GM23338 (cell line): Measurements from ENCODE around the gene SLC38A9. TPM values are rescaled to one million over a fixed set of nuclear protein-coding genes. Genes with fewer than 3 reads are reported as not detected.

Experiments used
- CREB1 ChIP-seq: fragments of 250-450 bp; sonication (Bioruptor Pico); IDR thresholded peaks from 2 replicates; pipeline ENCODE4 v1.5.0; 2020; ENCODE audit warnings: low read depth, mild to moderate bottlenecking, moderate library complexity
- EZH2 ChIP-seq: fragments of 200-600 bp; sonication (generic); IDR thresholded peaks from one replicate; pipeline ENCODE4 v1.8.0; 2017; ENCODE audit warnings: antibody characterized with exemption, mild to moderate bottlenecking, low read depth; ENCODE audit not compliant: unreplicated experiment
- EZH2phosphoT487 ChIP-seq: fragments of 200-600 bp; sonication (generic); IDR thresholded peaks from one replicate; pipeline ENCODE4 v1.8.1; 2018; ENCODE audit warnings: antibody characterized with exemption; ENCODE audit not compliant: unreplicated experiment
- NANOG ChIP-seq: IDR thresholded peaks from 2 replicates; pipeline ENCODE4 v1.6.1; 2016; ENCODE audit warnings: antibody characterized with exemption, borderline replicate concordance
- ZNF114 ChIP-seq: fragments of 250-450 bp; sonication (Bioruptor Pico); IDR thresholded peaks from 2 replicates; pipeline ENCODE4 v1.5.0; 2020; ENCODE audit warnings: mild to moderate bottlenecking, moderate library complexity
- polyA plus RNA-seq: library from polyadenylated mRNA; unstranded; fragments of >200 nt; fragmentation: Nextera tagmentation; extraction: Ambion mirVana; gene quantifications from 2 replicates; pipeline ENCODE4 v1.2.1, GENCODE V29; 2016
- total RNA-seq: library from RNA; depleted of rRNA; stranded (reverse); fragments of >200 nt; shearing (Covaris generic); gene quantifications from 2 replicates; pipeline ENCODE4 v1.2.3, GENCODE V29; 2014
- TF ChIP-seq, protein P1 (sequence below): fragments of 250-450 bp; sonication (Bioruptor Pico); IDR thresholded peaks from 2 replicates; pipeline ENCODE4 v1.5.0; 2020; ENCODE audit warnings: mild to moderate bottlenecking, moderate library complexity
- TF ChIP-seq, protein P2 (sequence below): IDR thresholded peaks from 2 replicates; pipeline ENCODE4 v1.6.1; 2016; ENCODE audit warnings: antibody characterized with exemption
- TF ChIP-seq, protein P3 (sequence below), 2 experiments: fragments of 200-600 bp in 1 of 2; sonication (generic) in 1 of 2; conservative IDR thresholded peaks; 2 replicates each; pipeline versions ENCODE4 v1.5.1 to v1.6.1; 2016 to 2017; ENCODE audit warnings: antibody characterized with exemption in 2 of 2, low read depth in 2 of 2, mild to moderate bottlenecking in 2 of 2, moderate library complexity in 1 of 2

SLC38A9 gene
- total and polyA plus RNA-seq, 2 experiments from 2014 or later = 30.8 to 64.8 TPM

DNA sequence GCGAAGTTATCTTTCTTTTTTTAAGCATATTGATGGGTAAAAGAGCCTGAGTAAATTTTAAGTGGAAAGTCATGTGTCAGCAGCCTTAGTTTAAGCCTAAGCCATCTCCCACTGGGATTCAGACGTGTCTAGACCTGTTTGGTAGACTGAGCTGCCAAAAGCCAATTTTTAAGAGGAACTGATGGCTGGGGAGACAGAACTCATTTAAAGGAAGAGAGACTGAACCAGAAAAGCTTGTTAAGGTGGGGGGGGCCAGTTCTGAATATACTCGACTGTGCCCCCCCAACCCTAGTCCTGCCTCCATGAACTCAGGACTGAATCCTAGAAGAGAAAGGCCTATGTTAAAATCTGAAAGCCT, 119.0 kb downstream of the SLC38A9 start (continued):
- TF ChIP-seq, protein P1, sequence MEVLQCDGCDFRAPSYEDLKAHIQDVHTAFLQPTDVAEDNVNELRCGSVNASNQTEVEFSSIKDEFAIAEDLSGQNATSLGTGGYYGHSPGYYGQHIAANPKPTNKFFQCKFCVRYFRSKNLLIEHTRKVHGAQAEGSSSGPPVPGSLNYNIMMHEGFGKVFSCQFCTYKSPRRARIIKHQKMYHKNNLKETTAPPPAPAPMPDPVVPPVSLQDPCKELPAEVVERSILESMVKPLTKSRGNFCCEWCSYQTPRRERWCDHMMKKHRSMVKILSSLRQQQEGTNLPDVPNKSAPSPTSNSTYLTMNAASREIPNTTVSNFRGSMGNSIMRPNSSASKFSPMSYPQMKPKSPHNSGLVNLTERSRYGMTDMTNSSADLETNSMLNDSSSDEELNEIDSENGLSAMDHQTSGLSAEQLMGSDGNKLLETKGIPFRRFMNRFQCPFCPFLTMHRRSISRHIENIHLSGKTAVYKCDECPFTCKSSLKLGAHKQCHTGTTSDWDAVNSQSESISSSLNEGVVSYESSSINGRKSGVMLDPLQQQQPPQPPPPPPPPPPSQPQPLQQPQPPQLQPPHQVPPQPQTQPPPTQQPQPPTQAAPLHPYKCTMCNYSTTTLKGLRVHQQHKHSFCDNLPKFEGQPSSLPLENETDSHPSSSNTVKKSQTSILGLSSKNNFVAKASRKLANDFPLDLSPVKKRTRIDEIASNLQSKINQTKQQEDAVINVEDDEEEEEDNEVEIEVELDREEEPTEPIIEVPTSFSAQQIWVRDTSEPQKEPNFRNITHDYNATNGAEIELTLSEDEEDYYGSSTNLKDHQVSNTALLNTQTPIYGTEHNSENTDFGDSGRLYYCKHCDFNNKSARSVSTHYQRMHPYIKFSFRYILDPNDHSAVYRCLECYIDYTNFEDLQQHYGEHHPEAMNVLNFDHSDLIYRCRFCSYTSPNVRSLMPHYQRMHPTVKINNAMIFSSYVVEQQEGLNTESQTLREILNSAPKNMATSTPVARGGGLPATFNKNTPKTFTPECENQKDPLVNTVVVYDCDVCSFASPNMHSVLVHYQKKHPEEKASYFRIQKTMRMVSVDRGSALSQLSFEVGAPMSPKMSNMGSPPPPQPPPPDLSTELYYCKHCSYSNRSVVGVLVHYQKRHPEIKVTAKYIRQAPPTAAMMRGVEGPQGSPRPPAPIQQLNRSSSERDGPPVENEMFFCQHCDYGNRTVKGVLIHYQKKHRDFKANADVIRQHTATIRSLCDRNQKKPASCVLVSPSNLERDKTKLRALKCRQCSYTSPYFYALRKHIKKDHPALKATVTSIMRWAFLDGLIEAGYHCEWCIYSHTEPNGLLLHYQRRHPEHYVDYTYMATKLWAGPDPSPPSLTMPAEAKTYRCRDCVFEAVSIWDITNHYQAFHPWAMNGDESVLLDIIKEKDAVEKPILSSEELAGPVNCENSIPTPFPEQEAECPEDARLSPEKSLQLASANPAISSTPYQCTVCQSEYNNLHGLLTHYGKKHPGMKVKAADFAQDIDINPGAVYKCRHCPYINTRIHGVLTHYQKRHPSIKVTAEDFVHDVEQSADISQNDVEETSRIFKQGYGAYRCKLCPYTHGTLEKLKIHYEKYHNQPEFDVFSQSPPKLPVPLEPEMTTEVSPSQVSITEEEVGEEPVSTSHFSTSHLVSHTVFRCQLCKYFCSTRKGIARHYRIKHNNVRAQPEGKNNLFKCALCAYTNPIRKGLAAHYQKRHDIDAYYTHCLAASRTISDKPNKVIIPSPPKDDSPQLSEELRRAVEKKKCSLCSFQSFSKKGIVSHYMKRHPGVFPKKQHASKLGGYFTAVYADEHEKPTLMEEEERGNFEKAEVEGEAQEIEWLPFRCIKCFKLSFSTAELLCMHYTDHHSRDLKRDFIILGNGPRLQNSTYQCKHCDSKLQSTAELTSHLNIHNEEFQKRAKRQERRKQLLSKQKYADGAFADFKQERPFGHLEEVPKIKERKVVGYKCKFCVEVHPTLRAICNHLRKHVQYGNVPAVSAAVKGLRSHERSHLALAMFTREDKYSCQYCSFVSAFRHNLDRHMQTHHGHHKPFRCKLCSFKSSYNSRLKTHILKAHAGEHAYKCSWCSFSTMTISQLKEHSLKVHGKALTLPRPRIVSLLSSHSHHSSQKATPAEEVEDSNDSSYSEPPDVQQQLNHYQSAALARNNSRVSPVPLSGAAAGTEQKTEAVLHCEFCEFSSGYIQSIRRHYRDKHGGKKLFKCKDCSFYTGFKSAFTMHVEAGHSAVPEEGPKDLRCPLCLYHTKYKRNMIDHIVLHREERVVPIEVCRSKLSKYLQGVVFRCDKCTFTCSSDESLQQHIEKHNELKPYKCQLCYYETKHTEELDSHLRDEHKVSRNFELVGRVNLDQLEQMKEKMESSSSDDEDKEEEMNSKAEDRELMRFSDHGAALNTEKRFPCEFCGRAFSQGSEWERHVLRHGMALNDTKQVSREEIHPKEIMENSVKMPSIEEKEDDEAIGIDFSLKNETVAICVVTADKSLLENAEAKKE (CRISPR knock-in tag) = no peak
- no peak for TF ChIP-seq NANOG
- TF ChIP-seq EZH2phosphoT487 = no peak
- TF ChIP-seq CREB1 (CRISPR knock-in tag) = no peak
- TF ChIP-seq EZH2 = no peak
- no peak for TF ChIP-seq ZNF114 (CRISPR knock-in tag)
- TF ChIP-seq, protein P2, sequence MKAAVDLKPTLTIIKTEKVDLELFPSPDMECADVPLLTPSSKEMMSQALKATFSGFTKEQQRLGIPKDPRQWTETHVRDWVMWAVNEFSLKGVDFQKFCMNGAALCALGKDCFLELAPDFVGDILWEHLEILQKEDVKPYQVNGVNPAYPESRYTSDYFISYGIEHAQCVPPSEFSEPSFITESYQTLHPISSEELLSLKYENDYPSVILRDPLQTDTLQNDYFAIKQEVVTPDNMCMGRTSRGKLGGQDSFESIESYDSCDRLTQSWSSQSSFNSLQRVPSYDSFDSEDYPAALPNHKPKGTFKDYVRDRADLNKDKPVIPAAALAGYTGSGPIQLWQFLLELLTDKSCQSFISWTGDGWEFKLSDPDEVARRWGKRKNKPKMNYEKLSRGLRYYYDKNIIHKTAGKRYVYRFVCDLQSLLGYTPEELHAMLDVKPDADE = no peak
- TF ChIP-seq, protein P3, sequence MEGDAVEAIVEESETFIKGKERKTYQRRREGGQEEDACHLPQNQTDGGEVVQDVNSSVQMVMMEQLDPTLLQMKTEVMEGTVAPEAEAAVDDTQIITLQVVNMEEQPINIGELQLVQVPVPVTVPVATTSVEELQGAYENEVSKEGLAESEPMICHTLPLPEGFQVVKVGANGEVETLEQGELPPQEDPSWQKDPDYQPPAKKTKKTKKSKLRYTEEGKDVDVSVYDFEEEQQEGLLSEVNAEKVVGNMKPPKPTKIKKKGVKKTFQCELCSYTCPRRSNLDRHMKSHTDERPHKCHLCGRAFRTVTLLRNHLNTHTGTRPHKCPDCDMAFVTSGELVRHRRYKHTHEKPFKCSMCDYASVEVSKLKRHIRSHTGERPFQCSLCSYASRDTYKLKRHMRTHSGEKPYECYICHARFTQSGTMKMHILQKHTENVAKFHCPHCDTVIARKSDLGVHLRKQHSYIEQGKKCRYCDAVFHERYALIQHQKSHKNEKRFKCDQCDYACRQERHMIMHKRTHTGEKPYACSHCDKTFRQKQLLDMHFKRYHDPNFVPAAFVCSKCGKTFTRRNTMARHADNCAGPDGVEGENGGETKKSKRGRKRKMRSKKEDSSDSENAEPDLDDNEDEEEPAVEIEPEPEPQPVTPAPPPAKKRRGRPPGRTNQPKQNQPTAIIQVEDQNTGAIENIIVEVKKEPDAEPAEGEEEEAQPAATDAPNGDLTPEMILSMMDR (conservative IDR thresholded peaks at IDR 0.05; ENCODE audit: low read depth in 2 of 2) = no peak
